ENCODE data around the gene AKAIN1. TPM values are rescaled to one million over a fixed set of nuclear protein-coding genes. Genes with fewer than 3 reads are reported as not detected.

The AKAIN1 gene
- total RNA-seq, 2 experiments from 2014 or later = not detected

DNA sequence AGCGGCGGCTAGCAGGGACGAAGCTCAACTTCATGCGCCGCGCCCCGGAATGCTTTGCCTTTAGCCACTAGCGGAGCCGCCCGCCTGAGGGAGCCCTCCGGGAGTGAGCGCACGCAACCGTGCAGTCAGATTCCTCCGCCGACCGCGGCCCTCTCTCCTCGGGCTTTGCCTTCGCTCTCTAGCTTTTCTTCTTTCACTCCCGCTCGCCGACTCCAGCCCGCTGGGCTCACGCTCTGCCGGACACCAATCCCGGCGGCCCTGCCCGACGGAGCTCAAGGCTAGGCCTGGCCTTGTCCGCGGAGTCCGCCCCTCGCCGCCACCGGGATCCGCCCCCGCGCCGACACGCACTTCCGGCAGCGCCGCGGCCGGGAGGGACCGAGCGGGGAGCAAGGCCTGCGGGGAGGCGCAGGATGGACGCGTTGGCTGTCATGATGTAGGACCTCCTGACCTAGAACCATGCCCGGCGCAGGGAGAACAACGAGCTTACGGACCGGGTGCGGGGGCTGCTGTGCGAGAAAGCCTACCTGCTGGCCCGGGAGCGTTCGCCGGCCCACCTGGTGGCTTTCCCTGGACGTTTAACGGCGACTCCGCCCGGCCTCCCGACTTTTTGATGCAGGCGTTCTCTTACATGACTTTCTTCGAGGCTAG, 40.8 kb upstream of the AKAIN1 start:
- peak; percentile 93 for ATAC-seq
- Mint-ChIP-seq H3K27ac (peak overlapping the region; percentile 93), H3K9me3 (peaks cover 9% of the 10 kb centered on the region), H3K36me3 (ENCODE audit: low read depth) (peaks cover 40% of the 10 kb centered on the region), H3K4me1 (ENCODE audit: low read depth) (peaks cover 44% of the 10 kb centered on the region), H3K4me3 (peak overlapping the region; percentile 94), H3K27me3 (peaks cover 1% of the 10 kb centered on the region)
- DNase-seq = peak; percentile 89
- ChIA-PET CTCF (interaction anchor here (0.9 to 2.6 kb wide), 10 partner anchors 8 to 168 kb away, joined by 3 to 16 read pairs (median 4); partner anchors contain the start of gene ZBTB14), POLR2A (interaction anchor here (0.6 to 4.3 kb wide), 13 partner anchors 11 to 177 kb away, joined by 3 to 101 read pairs (median 4); partner anchors contain the start of gene ZBTB14)
- intact Hi-C loops (cut with micrococcal nuclease) = loop anchor here (2.0 to 5.0 kb wide), 2 partner anchors 57 to 81 kb away; partner anchors contain the start of gene ZBTB14
- TF ChIP-seq, protein P1, sequence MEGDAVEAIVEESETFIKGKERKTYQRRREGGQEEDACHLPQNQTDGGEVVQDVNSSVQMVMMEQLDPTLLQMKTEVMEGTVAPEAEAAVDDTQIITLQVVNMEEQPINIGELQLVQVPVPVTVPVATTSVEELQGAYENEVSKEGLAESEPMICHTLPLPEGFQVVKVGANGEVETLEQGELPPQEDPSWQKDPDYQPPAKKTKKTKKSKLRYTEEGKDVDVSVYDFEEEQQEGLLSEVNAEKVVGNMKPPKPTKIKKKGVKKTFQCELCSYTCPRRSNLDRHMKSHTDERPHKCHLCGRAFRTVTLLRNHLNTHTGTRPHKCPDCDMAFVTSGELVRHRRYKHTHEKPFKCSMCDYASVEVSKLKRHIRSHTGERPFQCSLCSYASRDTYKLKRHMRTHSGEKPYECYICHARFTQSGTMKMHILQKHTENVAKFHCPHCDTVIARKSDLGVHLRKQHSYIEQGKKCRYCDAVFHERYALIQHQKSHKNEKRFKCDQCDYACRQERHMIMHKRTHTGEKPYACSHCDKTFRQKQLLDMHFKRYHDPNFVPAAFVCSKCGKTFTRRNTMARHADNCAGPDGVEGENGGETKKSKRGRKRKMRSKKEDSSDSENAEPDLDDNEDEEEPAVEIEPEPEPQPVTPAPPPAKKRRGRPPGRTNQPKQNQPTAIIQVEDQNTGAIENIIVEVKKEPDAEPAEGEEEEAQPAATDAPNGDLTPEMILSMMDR (IDR thresholded peaks at IDR 0.05) = no peak

DNA sequence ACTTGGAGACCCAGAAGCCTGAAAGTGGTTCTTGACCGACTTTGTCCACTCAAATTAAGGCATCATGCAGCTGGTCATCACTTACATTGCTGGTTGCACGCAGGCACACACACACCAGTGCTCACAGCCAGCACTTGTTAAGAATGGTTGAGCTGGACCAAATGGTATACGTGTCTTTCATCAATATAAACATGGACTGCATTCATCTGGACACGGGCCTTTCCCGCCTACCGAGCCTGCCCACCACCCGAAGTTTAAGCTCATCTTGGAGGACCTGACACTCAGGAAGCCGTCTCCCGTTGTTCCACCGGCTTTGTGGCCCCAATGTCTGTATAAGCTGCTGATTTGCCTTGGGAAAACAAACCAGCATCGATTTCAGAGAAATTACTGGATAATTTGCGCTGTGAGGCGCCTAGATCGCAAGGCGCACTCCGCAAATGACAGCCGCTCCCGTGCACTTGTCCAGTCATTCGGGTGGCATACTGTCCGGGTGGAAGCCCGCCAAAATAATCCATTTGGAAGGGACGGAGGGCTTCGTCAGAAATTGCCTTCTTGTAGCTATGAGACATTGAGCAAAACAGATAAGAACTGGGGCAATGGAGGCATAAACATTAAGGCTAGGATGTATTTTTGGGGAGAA, 40.1 kb upstream of the AKAIN1 start:
- H3K27me3 Mint-ChIP-seq = peaks cover 1% of the 10 kb centered on the region
- peaks cover 39% of the 10 kb centered on the region for H3K4me1 Mint-ChIP-seq (ENCODE audit: low read depth)
- no peak for DNase-seq
- H3K27ac Mint-ChIP-seq = peak overlapping the region; percentile 93
- peak; percentile 31 for ATAC-seq
- ChIA-PET CTCF (interaction anchor here (0.9 to 2.6 kb wide), 10 partner anchors 9 to 167 kb away, joined by 3 to 16 read pairs (median 4); partner anchors contain the start of gene ZBTB14), POLR2A (interaction anchor here (0.7 to 4.3 kb wide), 12 partner anchors 11 to 176 kb away, joined by 3 to 101 read pairs (median 4); partner anchors contain the start of gene ZBTB14)
- peak overlapping the region; percentile 94 for H3K4me3 Mint-ChIP-seq
- peaks cover 35% of the 10 kb centered on the region for H3K36me3 Mint-ChIP-seq (ENCODE audit: low read depth)
- intact Hi-C loops (cut with micrococcal nuclease) = loop anchor here (5.0 kb wide), 1 partner anchor 80 kb away; no protein-coding TSS in a partner anchor
- H3K9me3 Mint-ChIP-seq = peaks cover 9% of the 10 kb centered on the region
- TF ChIP-seq, protein P1 (IDR thresholded peaks at IDR 0.05) = no peak

DNA sequence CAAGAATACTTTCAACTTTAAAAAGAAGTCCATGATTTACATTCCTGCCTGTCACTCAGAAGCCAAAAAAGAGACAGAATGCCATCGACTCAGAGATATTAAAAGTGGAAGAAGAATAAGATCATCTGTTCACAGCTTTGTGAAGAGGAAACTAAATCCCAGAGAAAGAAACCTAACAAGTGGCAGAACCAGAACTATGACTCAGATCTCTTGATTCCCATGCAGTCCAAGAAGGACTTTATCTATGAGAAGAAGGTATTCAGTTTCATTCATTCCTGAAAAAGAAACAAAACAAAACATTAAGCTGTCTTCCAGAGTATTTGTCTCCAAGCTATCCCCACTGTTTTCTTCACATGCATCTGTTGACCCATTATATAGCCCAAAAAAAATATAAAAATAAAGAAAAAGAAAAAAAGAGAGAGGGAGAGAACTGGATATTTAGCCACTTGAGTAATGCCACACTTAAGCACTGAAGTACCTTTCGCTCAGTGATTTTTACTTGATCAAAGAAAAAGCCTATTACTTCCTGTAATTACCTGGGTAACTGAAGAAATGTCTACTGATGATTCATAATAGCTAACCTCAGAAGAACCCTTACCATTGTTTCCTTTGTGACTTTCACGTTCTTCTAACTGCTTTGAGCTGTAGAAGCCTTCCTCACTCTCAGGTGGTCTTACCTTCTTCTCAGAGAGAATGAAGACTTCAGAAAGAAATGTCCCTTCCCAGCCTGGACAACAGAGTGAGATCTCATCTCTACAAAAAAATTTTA, 17.7 kb upstream of the AKAIN1 start:
- Mint-ChIP-seq H3K36me3 (ENCODE audit: low read depth) (no peaks in the 10 kb centered on the region), H3K4me3 (no peak overlapping the region), H3K4me1 (ENCODE audit: low read depth) (peaks cover 10% of the 10 kb centered on the region), H3K9me3 (no peaks in the 10 kb centered on the region), H3K27ac (peak overlapping the region; percentile 3), H3K27me3 (peaks cover 3% of the 10 kb centered on the region)
- DNase-seq (no peak), ATAC-seq (peak; percentile 74)
- TF ChIP-seq, protein P1 (IDR thresholded peaks at IDR 0.05) = no peak
- CTCF ChIA-PET = interaction anchor here (1.0 to 1.1 kb wide), 2 partner anchors 10 to 111 kb away, joined by 3 read pairs; no protein-coding TSS in a partner anchor
- POLR2A ChIA-PET = interaction anchor here (2.7 kb wide), 1 partner anchor 23 kb away, joined by 10 read pairs; no protein-coding TSS in a partner anchor
- intact Hi-C loops (cut with micrococcal nuclease) = no loop called here

DNA sequence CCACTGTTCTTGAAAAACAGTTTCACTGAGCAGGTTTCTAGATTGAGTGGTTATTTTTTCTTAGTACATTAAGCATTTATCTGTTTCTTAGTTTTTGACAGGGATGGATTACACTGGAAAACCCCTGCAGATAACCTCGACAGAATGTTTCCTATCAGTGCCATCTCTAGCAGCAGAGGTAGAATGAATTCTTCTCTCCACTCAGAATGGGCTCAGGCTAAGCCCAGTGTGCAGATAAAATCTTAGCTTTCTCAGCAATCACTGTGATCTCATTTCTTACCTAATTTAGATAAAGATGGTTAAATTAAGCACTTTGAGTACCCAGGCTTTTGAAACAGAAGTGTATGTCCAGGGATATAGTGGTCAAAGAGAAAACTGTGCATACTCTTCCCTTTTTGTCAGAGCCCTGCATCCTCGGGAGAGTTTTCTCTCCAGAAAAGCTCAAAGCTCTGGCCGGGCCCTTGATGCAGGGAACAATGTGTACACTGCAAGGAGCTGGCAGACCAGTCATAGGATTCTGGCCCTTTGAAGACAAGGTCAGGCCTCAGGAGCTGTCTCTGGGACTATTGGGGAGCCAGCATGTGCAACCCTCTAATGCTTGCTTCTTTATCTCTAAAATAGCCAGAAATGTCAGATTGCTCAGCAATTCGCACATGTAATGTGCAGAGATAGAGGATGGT, 10.6 kb upstream of the AKAIN1 start:
- DNase-seq = no peak
- ChIA-PET CTCF (interaction anchor here (0.6 kb wide), 1 partner anchor 20 kb away, joined by 3 read pairs; no protein-coding TSS in a partner anchor), POLR2A (no interaction called here)
- H3K4me3 Mint-ChIP-seq = no peak overlapping the region
- H3K4me1 Mint-ChIP-seq (ENCODE audit: low read depth) = peaks cover 8% of the 10 kb centered on the region
- no peaks in the 10 kb centered on the region for H3K36me3 Mint-ChIP-seq (ENCODE audit: low read depth)
- no peaks in the 10 kb centered on the region for H3K9me3 Mint-ChIP-seq
- TF ChIP-seq, protein P1 (IDR thresholded peaks at IDR 0.05) = no peak
- H3K27me3 Mint-ChIP-seq = no peaks in the 10 kb centered on the region
- no peak for ATAC-seq
- H3K27ac Mint-ChIP-seq = no peak overlapping the region
- intact Hi-C loops (cut with micrococcal nuclease) = no loop called here
